Islet precursor cell (in vitro differentiated cells): Measurements from ENCODE around the gene FAM200C.
A peak's percentile ranks its signal among the peaks of the same experiment; 100 is the strongest.

Source experiments
- DNase-seq: peaks from one replicate; pipeline ENCODE4 v3.0.0-alpha.2; 2018

Gene FAM200C

GRCh38 chr5:160363660-160364395 lies 36.0 kb downstream of the FAM200C start:
- peak; percentile 37 for DNase-seq

GRCh38 chr5:160363211-160363610 lies 36.6 kb downstream of the FAM200C start:
- DNase-seq, result peak; percentile 21

- no peak for DNase-seq
These were observed 38.1 kb downstream of the FAM200C start for GRCh38 chr5:160361624-160362228.

GRCh38 chr5:160360310-160360709 lies 39.5 kb downstream of the FAM200C start:
- peak; percentile 43 for DNase-seq

- peak; percentile 67 for DNase-seq
These were observed 40.0 kb downstream of the FAM200C start for GRCh38 chr5:160359816-160360215.

- DNase-seq, result no peak
These were observed 40.6 kb downstream of the FAM200C start for GRCh38 chr5:160359242-160359641.

- no peak for DNase-seq
These were observed 41.9 kb downstream of the FAM200C start for GRCh38 chr5:160357861-160358411.

GRCh38 chr5:160357394-160357793 lies 42.5 kb downstream of the FAM200C start:
- DNase-seq, result no peak

- DNase-seq, result no peak
These were observed 43.1 kb downstream of the FAM200C start for GRCh38 chr5:160356550-160357347.

- no peak for DNase-seq
These were observed 45.2 kb downstream of the FAM200C start for GRCh38 chr5:160354666-160355065.

- DNase-seq, result no peak
These were observed 46.5 kb downstream of the FAM200C start for GRCh38 chr5:160353379-160353778.

GRCh38 chr5:160352308-160352707 lies 47.5 kb downstream of the FAM200C start:
- no peak for DNase-seq

- DNase-seq, result no peak
These were observed 49.9 kb downstream of the FAM200C start for GRCh38 chr5:160349935-160350303.

GRCh38 chr5:160349249-160349934 lies 50.5 kb downstream of the FAM200C start:
- DNase-seq, result no peak

- DNase-seq, result no peak
These were observed 51.8 kb downstream of the FAM200C start for GRCh38 chr5:160348080-160348479.

- DNase-seq, result no peak
These were observed 52.4 kb downstream of the FAM200C start for GRCh38 chr5:160347448-160347847.
